GM12878 (cell line): ENCODE measurements around the gene SDS. TPM values are rescaled to one million over a fixed set of nuclear protein-coding genes. Genes with fewer than 3 reads are reported as not detected.

Experiments
- ATAC-seq: fragments of 200-7000 bp; cut with Tn5 transposase; 3 replicates; pipeline ENCODE4 v1.9.1; 2020; ENCODE audit warnings: mild to moderate bottlenecking, moderate library complexity
- BruUV-seq: library from RNA; stranded (reverse); fragments of 400-500 nt; replicated peaks from 2 replicates; lab custom pipeline; 2021; lab: Mats Ljungman, UMichigan
- CTCF ChIA-PET: fragments of 300-600 bp; sonication (Branson Sonifier 250); formaldehyde crosslinking; extraction: SDS; loops from one replicate; lab custom pipeline; 2021; ENCODE audit warnings: inconsistent platforms; lab: Yijun Ruan, JAX
- POLR2A ChIA-PET: fragments of 350-600 bp; formaldehyde crosslinking; extraction: SDS; loops from one replicate; lab custom pipeline; 2021; ENCODE audit warnings: inconsistent platforms; lab: Charles Lee
- RAD21 ChIA-PET: fragments of 300-600 bp; sonication (Branson Sonifier 250); formaldehyde crosslinking; loops from one replicate; lab custom pipeline; 2023; ENCODE audit warnings: antibody characterized with exemption; ENCODE audit not compliant: unreplicated experiment; lab: Charles Lee
- SMC1A ChIA-PET: fragments of 300-600 bp; sonication (Branson Sonifier 250); formaldehyde crosslinking; loops from one replicate; lab custom pipeline; 2023; ENCODE audit not compliant: unreplicated experiment, uncharacterized antibody; lab: Charles Lee
- DNase-seq: peaks from one replicate; pipeline ENCODE4 v3.0.0-alpha.2; 2011; ENCODE audit warnings: low read depth, low spot score
- FAIRE-seq: peaks from 3 replicates; lab custom pipeline; 2011; peaks lifted over from hg19 to GRCh38; lab: Jason Lieb, UNC
- H2AFZ ChIP-seq: 2 replicates; pipeline ENCODE4 v1.6.0; 2011; ENCODE audit warnings: low read depth, low read length, control low read depth; ENCODE audit not compliant: control insufficient read depth
- H3K27ac ChIP-seq: 2 replicates; pipeline ENCODE4 v1.5.1; 2011; ENCODE audit warnings: control low read depth; ENCODE audit not compliant: control insufficient read depth, insufficient read depth
- H3K27me3 ChIP-seq, 2 experiments: replicated peaks in 1 of 2; 2 replicates each; pipeline versions ENCODE4 v1.6.0 to v1.6.1; 2011; ENCODE audit warnings: low read length in 1 of 2; ENCODE audit not compliant: control insufficient read depth in 2 of 2, insufficient read depth in 2 of 2
- H3K36me3 ChIP-seq, 2 experiments: 2 replicates each; pipeline ENCODE4 v1.5.1; 2011; ENCODE audit warnings: low read length in 1 of 2; ENCODE audit not compliant: control insufficient read depth in 2 of 2, insufficient read depth in 2 of 2
- H3K4me1 ChIP-seq: 2 replicates; pipeline ENCODE4 v1.6.1; 2011; ENCODE audit warnings: mild to moderate bottlenecking, low read length, moderate library complexity, mixed read lengths; ENCODE audit not compliant: control insufficient read depth, insufficient read depth
- H3K4me2 ChIP-seq: 2 replicates; pipeline ENCODE4 v1.6.0; 2011; ENCODE audit warnings: control low read depth; ENCODE audit not compliant: control insufficient read depth, insufficient read depth
- H3K4me3 ChIP-seq: fragments of 200-600 bp; sonication (generic); 2 replicates; pipeline ENCODE4 v1.5.1; 2016
- H3K79me2 ChIP-seq: 2 replicates; pipeline ENCODE4 v1.6.0; 2011; ENCODE audit warnings: low read length; ENCODE audit not compliant: control insufficient read depth, insufficient read depth
- H3K9ac ChIP-seq: 2 replicates; pipeline ENCODE4 v1.8.0; 2011; ENCODE audit warnings: low read length, control low read depth, mixed read lengths; ENCODE audit not compliant: control insufficient read depth, insufficient read depth
- H3K9me3 ChIP-seq: replicated peaks from 3 replicates; pipeline ENCODE4 v1.5.1; 2011; ENCODE audit warnings: mild to moderate bottlenecking, low read length; ENCODE audit not compliant: control insufficient read depth, insufficient read depth
- H4K20me1 ChIP-seq: 2 replicates; pipeline ENCODE4 v1.6.0; 2011; ENCODE audit not compliant: control insufficient read depth, insufficient read depth
- DPF2 ChIP-seq: fragments of 450-650 bp; IDR thresholded peaks from 2 replicates; pipeline ENCODE4 v1.6.1; 2017; ENCODE audit warnings: mild to moderate bottlenecking
- KAT2A ChIP-seq: conservative IDR thresholded peaks from 2 replicates; pipeline ENCODE4 v1.6.1; 2011; ENCODE audit warnings: low read depth, low read length; ENCODE audit not compliant: control insufficient read depth
- STAT1 ChIP-seq: fragments of 450-650 bp; conservative IDR thresholded peaks from 2 replicates; pipeline ENCODE4 v1.6.1; 2014; ENCODE audit warnings: antibody characterized with exemption, mild to moderate bottlenecking
- TARDBP ChIP-seq: IDR thresholded peaks from 2 replicates; pipeline ENCODE4 v1.6.1; 2016; ENCODE audit warnings: borderline replicate concordance
- ZBED1 ChIP-seq: IDR thresholded peaks from 2 replicates; pipeline ENCODE4 v1.6.1; 2016; ENCODE audit warnings: borderline replicate concordance
- WGBS: methylation state at CpG from one replicate; pipeline ENCODE4 v1.1.6; 2016; ENCODE audit warnings: low lambda C conversion rate; ENCODE audit not compliant: insufficient replicate concordance, insufficient coverage; ENCODE audit errors: missing lambda C conversion rate; 5-methylcytosine and 5-hydroxymethylcytosine counted together
- in situ Hi-C: fragments of 300-500 bp; cut with MboI; formaldehyde crosslinking; loops from 9 replicates; pipeline ENCODE4 v1.14.3; 2018; ENCODE audit warnings: mixed read lengths
- intact Hi-C: fragments of 100-400 bp; cut with micrococcal nuclease; formaldehyde crosslinking; loops from one replicate; pipeline ENCODE4 v1.14.2; 2022; ENCODE audit not compliant: unreplicated experiment
- polyA plus RNA-seq, 11 experiments: library from polyadenylated mRNA; depleted of rRNA in 4 of 11; unstranded in 6 of 11; stranded (reverse) in 5 of 11; fragments of >200 nt; fragmentation: Nextera tagmentation in 4 of 11; fragmentation: Illumina TruSeq in 1 of 11; extraction: Ambion mirVana in 4 of 11; extraction: Trizol in 1 of 11; gene quantifications; 1 replicate in 1 of 11; 2 replicates in 10 of 11; pipeline versions ENCODE4 v1.2.1 to v1.2.3, GENCODE V29; 2011 to 2016; ENCODE audit warnings: inconsistent platforms in 2 of 11, missing spikeins in 2 of 11, low read depth in 1 of 11
- total RNA-seq, 4 experiments: library from RNA; depleted of rRNA in 3 of 4; stranded (reverse); fragments of >200 nt in 3 of 4; fragmentation: Illumina TruSeq in 1 of 4; extraction: Trizol in 1 of 4; gene quantifications; 2 replicates each; pipeline versions ENCODE4 v1.2.1 to v1.2.3, GENCODE V29; 2013 to 2021
- TF ChIP-seq, protein P1 (sequence below): fragments of 150-350 bp; IDR thresholded peaks from 2 replicates; pipeline ENCODE4 v1.6.1; 2016; ENCODE audit warnings: low read depth, low read length

Gene SDS
- total and polyA plus RNA-seq, 10 of the 15 experiments (the other 5 are each of a cell fraction or from before 2014, with no cell fraction given) = 0.18 TPM; not detected in 9

DNA sequence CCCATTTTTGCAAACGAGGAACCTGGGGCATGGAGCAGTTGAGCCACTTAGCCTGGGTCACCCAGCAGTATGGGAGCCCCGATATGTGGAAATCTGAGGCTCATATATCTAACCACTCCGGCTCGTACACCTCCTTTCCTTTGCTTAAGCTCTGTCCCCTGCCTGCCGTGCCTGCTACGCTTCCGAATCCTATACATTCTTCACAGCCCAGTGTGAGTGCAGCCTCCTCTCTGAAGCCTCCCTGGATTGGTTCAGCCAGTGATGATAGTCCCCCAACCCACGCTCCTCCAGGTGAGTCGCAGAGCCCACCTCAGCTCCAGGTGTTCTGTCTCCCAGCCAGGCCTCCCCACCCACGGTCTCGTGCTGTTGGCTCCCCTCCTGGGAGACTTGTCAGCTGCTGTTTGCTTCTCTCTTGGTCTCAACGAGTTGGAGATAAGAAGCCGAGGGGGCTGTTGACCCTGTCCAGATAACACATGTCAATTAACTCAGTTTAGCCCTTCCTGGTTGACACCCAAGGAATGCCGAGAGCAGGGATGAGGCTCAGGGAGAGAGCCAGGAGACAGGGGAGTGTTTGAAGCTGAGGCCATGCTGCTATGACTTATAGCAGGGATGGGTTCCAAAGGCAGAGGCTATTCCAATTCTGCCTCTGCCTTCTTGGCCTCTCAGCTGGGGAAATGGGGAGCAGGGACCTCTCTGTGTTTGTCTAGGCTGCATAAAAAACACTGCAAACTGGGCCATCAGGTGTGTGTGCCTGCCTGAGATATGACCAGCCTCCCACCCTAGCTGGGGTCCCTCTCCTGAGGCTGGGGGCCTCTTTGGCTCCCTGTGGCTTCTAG is 37.5 kb upstream of the SDS start:
- no peak for FAIRE-seq
- peaks cover 2 to 9% of the 10 kb centered on the region in 2 experiments; a peak in 3 of 4 replicates for H3K27me3 ChIP-seq
- no peaks in the 10 kb centered on the region for H3K4me1 ChIP-seq
- intact Hi-C loops = no loop called here
- no peak for TF ChIP-seq DPF2
- TF ChIP-seq ZBED1 = no peak
- TF ChIP-seq TARDBP = no peak
- no peak for TF ChIP-seq STAT1
- TF ChIP-seq, protein P1, sequence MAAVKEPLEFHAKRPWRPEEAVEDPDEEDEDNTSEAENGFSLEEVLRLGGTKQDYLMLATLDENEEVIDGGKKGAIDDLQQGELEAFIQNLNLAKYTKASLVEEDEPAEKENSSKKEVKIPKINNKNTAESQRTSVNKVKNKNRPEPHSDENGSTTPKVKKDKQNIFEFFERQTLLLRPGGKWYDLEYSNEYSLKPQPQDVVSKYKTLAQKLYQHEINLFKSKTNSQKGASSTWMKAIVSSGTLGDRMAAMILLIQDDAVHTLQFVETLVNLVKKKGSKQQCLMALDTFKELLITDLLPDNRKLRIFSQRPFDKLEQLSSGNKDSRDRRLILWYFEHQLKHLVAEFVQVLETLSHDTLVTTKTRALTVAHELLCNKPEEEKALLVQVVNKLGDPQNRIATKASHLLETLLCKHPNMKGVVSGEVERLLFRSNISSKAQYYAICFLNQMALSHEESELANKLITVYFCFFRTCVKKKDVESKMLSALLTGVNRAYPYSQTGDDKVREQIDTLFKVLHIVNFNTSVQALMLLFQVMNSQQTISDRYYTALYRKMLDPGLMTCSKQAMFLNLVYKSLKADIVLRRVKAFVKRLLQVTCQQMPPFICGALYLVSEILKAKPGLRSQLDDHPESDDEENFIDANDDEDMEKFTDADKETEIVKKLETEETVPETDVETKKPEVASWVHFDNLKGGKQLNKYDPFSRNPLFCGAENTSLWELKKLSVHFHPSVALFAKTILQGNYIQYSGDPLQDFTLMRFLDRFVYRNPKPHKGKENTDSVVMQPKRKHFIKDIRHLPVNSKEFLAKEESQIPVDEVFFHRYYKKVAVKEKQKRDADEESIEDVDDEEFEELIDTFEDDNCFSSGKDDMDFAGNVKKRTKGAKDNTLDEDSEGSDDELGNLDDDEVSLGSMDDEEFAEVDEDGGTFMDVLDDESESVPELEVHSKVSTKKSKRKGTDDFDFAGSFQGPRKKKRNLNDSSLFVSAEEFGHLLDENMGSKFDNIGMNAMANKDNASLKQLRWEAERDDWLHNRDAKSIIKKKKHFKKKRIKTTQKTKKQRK = no peak
- TF ChIP-seq KAT2A = no peak
- TF ChIP-seq, all 136 proteins: peak for 0
- ChIA-PET POLR2A (no interaction called here), SMC1A (interaction anchor here (1.0 kb wide), 1 partner anchor 16 kb away, joined by 5 read pairs; no protein-coding TSS in a partner anchor), RAD21 (interaction anchor here (0.8 kb wide), 1 partner anchor 21 kb away, joined by 3 read pairs; no protein-coding TSS in a partner anchor), CTCF (interaction anchor here (1.0 to 1.6 kb wide), 3 partner anchors 14 to 21 kb away, joined by 4 to 5 read pairs (median 5); partner anchors contain the start of gene SDSL)
- Histone ChIP-seq H2AFZ (no peak overlapping the region), H4K20me1 (no peaks in the 10 kb centered on the region; the same call in 1 of the 2 replicates), H3K79me2 (no peaks in the 10 kb centered on the region), H3K36me3 (no peaks in the 10 kb centered on the region), H3K9me3 (no peaks in the 10 kb centered on the region; the same call in 2 of the 3 replicates), H3K4me2 (no peak overlapping the region), H3K27ac (no peak overlapping the region), H3K9ac (no peak overlapping the region), H3K4me3 (no peak overlapping the region)
- WGBS = 29% methylated on average over 14 of the region's 14 CpGs
- DNase-seq (no peak), ATAC-seq (no peak)
- no TSS peak for BruUV-seq
- in situ Hi-C loops = no loop called here
